HuH-7.5 (cell line): ENCODE results near the gene L3HYPDH.
A peak's percentile ranks its signal among the peaks of the same experiment; 100 is the strongest.

ENCODE experiments used
- DNase-seq: peaks from one replicate; pipeline ENCODE4 v3.0.0; 2011; ENCODE audit warnings: low spot score

Gene L3HYPDH

GRCh38 chr14:59483819-59484638, at the start of gene L3HYPDH, which contains the start of gene JKAMP:
Gene L3HYPDH, minus strand, starts transcription at chr14:59484408. Its CDS starts 92 bp downstream, at chr14:59484316.
Gene JKAMP, plus strand, starts transcription at chr14:59484517. Its CDS starts 73 bp downstream, at chr14:59484590.
- DNase-seq, result peak; percentile 84

GRCh38 chr14:59532419-59532818, 48.2 kb upstream of the L3HYPDH start:
- no peak for DNase-seq

- no peak for DNase-seq
Observed at GRCh38 chr14:59530349-59530748, 46.1 kb upstream of the L3HYPDH start.

GRCh38 chr14:59529189-59529588, 45.0 kb upstream of the L3HYPDH start:
- DNase-seq, result no peak

GRCh38 chr14:59520224-59520623, 36.0 kb upstream of the L3HYPDH start:
- no peak for DNase-seq

- DNase-seq, result no peak
Observed at GRCh38 chr14:59511916-59512575, 27.8 kb upstream of the L3HYPDH start.

- DNase-seq, result no peak
Observed at GRCh38 chr14:59510966-59511365, 26.8 kb upstream of the L3HYPDH start.

- no peak for DNase-seq
Observed at GRCh38 chr14:59510001-59510400, 25.8 kb upstream of the L3HYPDH start.

GRCh38 chr14:59509101-59509500, 24.9 kb upstream of the L3HYPDH start:
- DNase-seq, result no peak

GRCh38 chr14:59507752-59508103, 23.5 kb upstream of the L3HYPDH start:
- no peak for DNase-seq

- DNase-seq, result peak; percentile 13
Observed at GRCh38 chr14:59507063-59507751, 23.0 kb upstream of the L3HYPDH start.

- DNase-seq, result no peak
Observed at GRCh38 chr14:59503256-59503655, 19.0 kb upstream of the L3HYPDH start.

- DNase-seq, result no peak
Observed at GRCh38 chr14:59500732-59501131, 16.5 kb upstream of the L3HYPDH start.

- no peak for DNase-seq
Observed at GRCh38 chr14:59492384-59492783, 8.2 kb upstream of the L3HYPDH start.

GRCh38 chr14:59490756-59491155, 6.5 kb upstream of the L3HYPDH start:
- no peak for DNase-seq

- DNase-seq, result no peak
Observed at GRCh38 chr14:59484639-59485175, 499 bp upstream of the L3HYPDH start.

- peak; percentile 30 for DNase-seq
Observed at GRCh38 chr14:59483363-59483762, 845 bp downstream of the L3HYPDH start.

- no peak for DNase-seq
Observed at GRCh38 chr14:59482541-59483331, 1.5 kb downstream of the L3HYPDH start.

GRCh38 chr14:59481871-59482540, 2.2 kb downstream of the L3HYPDH start:
- no peak for DNase-seq

GRCh38 chr14:59481407-59481806, 2.8 kb downstream of the L3HYPDH start:
- DNase-seq, result no peak

- no peak for DNase-seq
Observed at GRCh38 chr14:59480166-59480565, 4.0 kb downstream of the L3HYPDH start.
